Right lobe of liver (tissue), 4 donors: ENCODE measurements around the gene PAFAH2.

Source experiments
- CTCF ChIP-seq, 4 donors: fragments of 200-600 bp in 3 of 4; fragments of 450-650 bp in 1 of 4; IDR thresholded peaks; one replicate each; pipeline versions ENCODE4 v1.5.1 to v1.8.0; 2016 to 2022; ENCODE audit warnings: antibody characterized with exemption in 4 of 4, mild to moderate bottlenecking in 2 of 4
- POLR2A ChIP-seq: fragments of 450-650 bp; IDR thresholded peaks from one replicate; pipeline ENCODE4 v1.6.1; 2017; ENCODE audit warnings: antibody characterized with exemption, mild to moderate bottlenecking
- donor health status: DM: no; HTN: no; CAD: no.
- donor health status: DM: no; HTN: no; CAD: no.
- donor health status: DM: no; HTN: yes; CAD: no.

- TF ChIP-seq CTCF (IDR thresholded peaks at IDR 0.05), result no peak
- no peak for TF ChIP-seq POLR2A
Measured at GRCh38 chr1:25991937-25992688, 5.8 kb downstream of the PAFAH2 start.
